Keratinocyte (primary cell): Measurements from ENCODE around the gene HNRNPLL. TPM values are rescaled to one million over a fixed set of nuclear protein-coding genes. Genes with fewer than 3 reads are reported as not detected.

ENCODE experiments used
- DNase-seq: peaks from one replicate; pipeline ENCODE4 v3.0.0-alpha.2; 2011; ENCODE audit warnings: low read depth, missing footprints, low spot score
- FAIRE-seq: peaks from 2 replicates; lab custom pipeline; 2011; peaks lifted over from hg19 to GRCh38; lab: Jason Lieb, UNC
- H2AFZ ChIP-seq: 2 replicates; pipeline ENCODE4 v1.6.0; 2012; ENCODE audit warnings: low read length, control low read depth, inconsistent platforms; ENCODE audit not compliant: control insufficient read depth
- H3K27ac ChIP-seq: 2 replicates; pipeline ENCODE4 v1.5.1; 2011; ENCODE audit warnings: low read length; ENCODE audit not compliant: control insufficient read depth, insufficient read depth
- H3K27me3 ChIP-seq: 3 replicates; pipeline ENCODE4 v1.6.0; 2011; ENCODE audit warnings: low read length; ENCODE audit not compliant: control insufficient read depth, insufficient read depth; ENCODE audit errors: extremely low read depth
- H3K36me3 ChIP-seq, 2 experiments: 2 replicates in 1 of 2; 3 replicates in 1 of 2; pipeline ENCODE4 v1.5.1; 2011; ENCODE audit warnings: low read length in 2 of 2, mild to moderate bottlenecking in 1 of 2; ENCODE audit not compliant: control insufficient read depth in 2 of 2, insufficient read depth in 2 of 2; ENCODE audit errors: extremely low read depth in 1 of 2
- H3K4me1 ChIP-seq: 3 replicates; pipeline ENCODE4 v1.5.1; 2011; ENCODE audit warnings: low read length; ENCODE audit not compliant: control insufficient read depth, insufficient read depth; ENCODE audit errors: extremely low read depth
- H3K4me2 ChIP-seq: 3 replicates; pipeline ENCODE4 v1.6.0; 2011; ENCODE audit warnings: low read depth, low read length; ENCODE audit not compliant: control insufficient read depth, insufficient read depth; ENCODE audit errors: extremely low read depth
- H3K4me3 ChIP-seq, 3 experiments: fragments of 200-600 bp in 1 of 3; sonication (generic) in 1 of 3; 2 replicates in 2 of 3; 3 replicates in 1 of 3; pipeline ENCODE4 v1.5.1; 2011 to 2016; ENCODE audit warnings: low read length in 3 of 3, mild to moderate bottlenecking in 3 of 3, control low read depth in 2 of 3, inconsistent platforms in 1 of 3, low read depth in 1 of 3, mixed read lengths in 1 of 3, mixed run types in 1 of 3, moderate library complexity in 1 of 3; ENCODE audit not compliant: control insufficient read depth in 2 of 3, insufficient read depth in 2 of 3; ENCODE audit errors: extremely low read depth in 1 of 3
- H3K79me2 ChIP-seq: 2 replicates; pipeline ENCODE4 v1.6.0; 2012; ENCODE audit warnings: low read length; ENCODE audit not compliant: control insufficient read depth, insufficient read depth
- H3K9ac ChIP-seq: 3 replicates; pipeline ENCODE4 v1.6.0; 2011; ENCODE audit warnings: low read length; ENCODE audit not compliant: control insufficient read depth, insufficient read depth; ENCODE audit errors: extremely low read depth
- H3K9me1 ChIP-seq: 3 replicates; pipeline ENCODE4 v1.6.0; 2011; ENCODE audit warnings: low read length; ENCODE audit not compliant: control insufficient read depth, insufficient read depth; ENCODE audit errors: extremely low read depth
- H3K9me3 ChIP-seq: 2 replicates; pipeline ENCODE4 v1.5.1; 2012; ENCODE audit warnings: low read depth, low read length; ENCODE audit not compliant: control insufficient read depth
- H4K20me1 ChIP-seq: 3 replicates; pipeline ENCODE4 v1.6.0; 2011; ENCODE audit warnings: low read length; ENCODE audit not compliant: control insufficient read depth, insufficient read depth; ENCODE audit errors: extremely low read depth
- EZH2 ChIP-seq: IDR thresholded peaks from one replicate; pipeline ENCODE4 v1.6.1; 2012; ENCODE audit warnings: inconsistent platforms, mild to moderate bottlenecking, low read length, moderate library complexity
- dilution Hi-C: fragments of 300-500 bp; cut with MboI; formaldehyde crosslinking; loops from one replicate; pipeline ENCODE4 v1.7.0; 2020; ENCODE audit warnings: low sequenced_read_pairs; ENCODE audit not compliant: extremely low pct_ligation_motif_present
- polyA plus RNA-seq, 5 experiments: library from polyadenylated mRNA; depleted of rRNA in 3 of 5; stranded (reverse) in 3 of 5; stranded (forward) in 1 of 5; unstranded in 1 of 5; fragments of >200 nt; gene quantifications; 1 replicate in 1 of 5; 2 replicates in 3 of 5; 3 replicates in 1 of 5; pipeline versions ENCODE4 v1.2.1 to v1.2.3, GENCODE V29; 2011 to 2012; ENCODE audit warnings: missing spikeins in 2 of 5, low read depth in 1 of 5, low replicate concordance in 1 of 5
- TF ChIP-seq, protein P1 (sequence below), 3 experiments: IDR thresholded peaks in 1 of 3; conservative IDR thresholded peaks in 1 of 3; optimal IDR thresholded peaks in 1 of 3; 2 replicates in 2 of 3; 3 replicates in 1 of 3; pipeline versions ENCODE3 to v1.5.1; 2011; ENCODE audit warnings: low read length in 3 of 3, mild to moderate bottlenecking in 3 of 3, moderate library complexity in 2 of 3, control low read depth in 1 of 3, inconsistent platforms in 1 of 3; ENCODE audit not compliant: insufficient read depth in 2 of 3; ENCODE audit errors: extremely low read depth in 1 of 3

The HNRNPLL gene
- polyA plus RNA-seq, 1 donor (not counting 4 experiments of a cell fraction or from before 2014, with no cell fraction given), result 53.8 TPM

DNA sequence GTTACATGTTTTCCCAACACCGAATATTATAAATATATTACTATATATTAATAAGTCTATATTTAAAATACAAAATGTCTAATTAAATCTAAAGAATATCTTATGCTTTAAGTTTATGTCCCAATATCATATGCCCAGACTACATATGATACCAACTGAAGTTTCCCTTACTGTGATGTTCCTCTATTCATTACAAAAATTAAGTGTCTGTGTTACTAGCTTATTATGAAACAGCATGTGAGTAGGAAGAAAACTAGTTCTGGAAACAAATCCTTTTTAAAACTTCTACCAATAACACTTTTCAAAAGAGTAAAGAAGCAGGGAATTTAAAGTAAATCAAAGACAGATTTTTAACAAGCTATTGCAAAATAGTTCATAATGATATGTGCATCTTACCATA lies 17.8 kb downstream of the HNRNPLL start:
- dilution Hi-C loops, result no loop called here
- peaks cover 0 to 1% of the 10 kb centered on the region in 2 experiments for H3K36me3 ChIP-seq
- no peak overlapping the region for H2AFZ ChIP-seq

DNA sequence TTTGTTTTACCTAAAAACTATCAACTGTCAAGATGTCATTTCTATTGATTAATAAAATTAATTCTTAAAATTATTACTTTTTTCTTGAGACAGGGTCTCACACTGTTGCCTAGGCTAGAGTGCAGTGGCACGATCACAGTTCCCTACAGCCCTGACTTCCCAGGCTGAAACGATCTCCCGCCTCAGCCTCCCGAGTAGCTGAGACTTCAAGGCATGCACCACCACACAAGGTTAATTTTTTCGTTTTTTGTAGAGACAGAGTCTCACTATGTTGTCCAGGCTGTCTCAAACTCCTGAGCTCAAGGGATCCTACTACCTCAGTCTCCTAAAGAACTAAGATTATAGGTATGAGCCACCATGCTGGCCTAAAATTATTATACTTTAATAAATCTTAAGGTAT lies 18.7 kb downstream of the HNRNPLL start:
- dilution Hi-C loops, result no loop called here
- Histone ChIP-seq H3K9me1 (no peaks in the 10 kb centered on the region), H3K4me1 (no peaks in the 10 kb centered on the region), H3K79me2 (peaks cover 14% of the 10 kb centered on the region), H3K9ac (no peak overlapping the region), H3K9me3 (no peaks in the 10 kb centered on the region), H4K20me1 (no peaks in the 10 kb centered on the region), H3K4me3 (no peak overlapping the region), H3K36me3 (peaks cover 0 to 1% of the 10 kb centered on the region in 2 experiments), H3K27me3 (no peaks in the 10 kb centered on the region), H3K27ac (no peak overlapping the region), H3K4me2 (no peak overlapping the region), H2AFZ (no peak overlapping the region)
- FAIRE-seq (no peak), DNase-seq (no peak)
- TF ChIP-seq, protein P1, sequence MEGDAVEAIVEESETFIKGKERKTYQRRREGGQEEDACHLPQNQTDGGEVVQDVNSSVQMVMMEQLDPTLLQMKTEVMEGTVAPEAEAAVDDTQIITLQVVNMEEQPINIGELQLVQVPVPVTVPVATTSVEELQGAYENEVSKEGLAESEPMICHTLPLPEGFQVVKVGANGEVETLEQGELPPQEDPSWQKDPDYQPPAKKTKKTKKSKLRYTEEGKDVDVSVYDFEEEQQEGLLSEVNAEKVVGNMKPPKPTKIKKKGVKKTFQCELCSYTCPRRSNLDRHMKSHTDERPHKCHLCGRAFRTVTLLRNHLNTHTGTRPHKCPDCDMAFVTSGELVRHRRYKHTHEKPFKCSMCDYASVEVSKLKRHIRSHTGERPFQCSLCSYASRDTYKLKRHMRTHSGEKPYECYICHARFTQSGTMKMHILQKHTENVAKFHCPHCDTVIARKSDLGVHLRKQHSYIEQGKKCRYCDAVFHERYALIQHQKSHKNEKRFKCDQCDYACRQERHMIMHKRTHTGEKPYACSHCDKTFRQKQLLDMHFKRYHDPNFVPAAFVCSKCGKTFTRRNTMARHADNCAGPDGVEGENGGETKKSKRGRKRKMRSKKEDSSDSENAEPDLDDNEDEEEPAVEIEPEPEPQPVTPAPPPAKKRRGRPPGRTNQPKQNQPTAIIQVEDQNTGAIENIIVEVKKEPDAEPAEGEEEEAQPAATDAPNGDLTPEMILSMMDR (optimal IDR thresholded peaks at IDR 0.05 in 1 of 3, IDR thresholded peaks at IDR 0.05 in 1 of 3, conservative IDR thresholded peaks at IDR 0.05 in 1 of 3; ENCODE audit: extremely low read depth in 1 of 3, insufficient read depth in 2 of 3, low read length in 3 of 3), result no peak
- no peak for TF ChIP-seq EZH2

More for the DNA sequence above, 17.8 kb downstream of the HNRNPLL start:
- DNase-seq (no peak), FAIRE-seq (no peak)
- no peak overlapping the region for H3K9ac ChIP-seq
- no peak for TF ChIP-seq EZH2
- TF ChIP-seq, protein P1 (optimal IDR thresholded peaks at IDR 0.05 in 1 of 3, IDR thresholded peaks at IDR 0.05 in 1 of 3, conservative IDR thresholded peaks at IDR 0.05 in 1 of 3; ENCODE audit: extremely low read depth in 1 of 3, insufficient read depth in 2 of 3, low read length in 3 of 3), result no peak
- no peaks in the 10 kb centered on the region for H3K9me3 ChIP-seq
- no peak overlapping the region for H3K27ac ChIP-seq
- no peak overlapping the region for H3K4me2 ChIP-seq
- no peaks in the 10 kb centered on the region for H3K4me1 ChIP-seq
- no peak overlapping the region for H3K4me3 ChIP-seq
- H4K20me1 ChIP-seq, result no peaks in the 10 kb centered on the region
- H3K27me3 ChIP-seq, result no peaks in the 10 kb centered on the region
- H3K79me2 ChIP-seq, result peaks cover 21% of the 10 kb centered on the region
- no peaks in the 10 kb centered on the region for H3K9me1 ChIP-seq
